WI38 (cell line): ENCODE measurements around the gene SZT2.
"Not testable (repeated sequence)": the region's sequence is repeated elsewhere in the genome, so short reads cannot be mapped to it uniquely, and the experiment has no call there.

Experiments used
- H3K4me3 ChIP-seq: 2 replicates; pipeline ENCODE4 v1.5.1; 2011; ENCODE audit warnings: low read depth, mild to moderate bottlenecking, control low read depth, low read length
- CTCF ChIP-seq: IDR thresholded peaks from 2 replicates; pipeline ENCODE4 v1.5.1; 2012; ENCODE audit warnings: low read depth, mild to moderate bottlenecking, control low read depth, low read length

Gene SZT2

GRCh38 chr1:43491061-43491460, 101.4 kb downstream of the SZT2 start:
- no peak overlapping the region for H3K4me3 ChIP-seq
- no peak for TF ChIP-seq CTCF

- H3K4me3 ChIP-seq, result no peak overlapping the region
- no peak for TF ChIP-seq CTCF
Observed at GRCh38 chr1:43492826-43493225, 103.1 kb downstream of the SZT2 start.

- TF ChIP-seq CTCF, result no peak
- no peak overlapping the region for H3K4me3 ChIP-seq
Observed at GRCh38 chr1:43493661-43494450, 104.2 kb downstream of the SZT2 start.

- no peak for TF ChIP-seq CTCF
- no peak overlapping the region for H3K4me3 ChIP-seq
Observed at GRCh38 chr1:43495204-43495603, 105.5 kb downstream of the SZT2 start.

- H3K4me3 ChIP-seq, result no peak overlapping the region
- TF ChIP-seq CTCF, result no peak
Observed at GRCh38 chr1:43499898-43500297, 110.2 kb downstream of the SZT2 start.

GRCh38 chr1:43501806-43502205, 112.1 kb downstream of the SZT2 start:
- not testable (repeated sequence) for H3K4me3 ChIP-seq

- TF ChIP-seq CTCF, result no peak
- no peak overlapping the region for H3K4me3 ChIP-seq
Observed at GRCh38 chr1:43503534-43503933, 113.8 kb downstream of the SZT2 start.
